ENCODE measurements around the gene FARS2.
"Not testable (repeated sequence)": the region's sequence is repeated elsewhere in the genome, so short reads cannot be mapped to it uniquely, and the experiment has no call there.

Gene FARS2

DNA sequence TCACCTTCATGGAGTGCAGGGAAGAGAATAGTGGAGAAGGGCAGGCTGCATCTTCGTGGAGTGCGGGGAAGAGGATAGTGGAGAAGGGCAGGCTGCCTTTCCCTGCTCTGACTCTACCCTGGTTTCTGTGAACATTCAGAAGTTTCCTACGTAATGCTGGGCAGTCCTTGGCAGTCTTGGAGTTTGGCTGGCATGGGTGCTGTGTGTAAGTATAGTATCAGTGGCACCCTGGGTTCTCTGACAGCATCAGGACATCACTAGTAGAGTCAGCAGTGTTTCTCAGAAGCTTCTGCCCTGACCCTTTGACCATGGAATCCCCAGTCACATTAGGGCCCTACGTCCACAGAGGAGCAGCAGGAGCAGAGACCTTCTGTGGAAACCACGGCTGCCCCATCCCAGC is 392.5 kb downstream of the FARS2 start:
- no peak for DNase-seq

- DNase-seq: no peak
Observed at GRCh38 chr6:5656226-5656625, 394.9 kb downstream of the FARS2 start.

DNA sequence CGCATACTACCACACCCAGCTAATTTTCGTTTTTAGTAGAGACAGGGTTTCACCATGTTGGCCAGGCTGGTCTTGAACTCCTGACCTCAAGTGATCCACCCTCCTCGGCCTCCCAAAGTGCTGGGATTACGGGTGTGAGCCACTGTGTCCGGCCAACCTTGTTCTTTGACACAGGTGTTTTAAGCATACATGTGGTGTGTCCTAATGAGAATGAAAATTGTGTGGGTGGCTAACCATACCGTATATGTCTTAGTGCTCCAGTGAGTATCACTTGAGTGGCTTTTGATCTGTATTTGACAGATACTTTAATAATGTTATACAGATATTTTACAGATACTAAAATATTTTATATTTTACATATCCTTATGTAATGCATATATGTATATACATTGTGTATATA is 395.4 kb downstream of the FARS2 start:
- DNase-seq: not testable (repeated sequence)

DNA sequence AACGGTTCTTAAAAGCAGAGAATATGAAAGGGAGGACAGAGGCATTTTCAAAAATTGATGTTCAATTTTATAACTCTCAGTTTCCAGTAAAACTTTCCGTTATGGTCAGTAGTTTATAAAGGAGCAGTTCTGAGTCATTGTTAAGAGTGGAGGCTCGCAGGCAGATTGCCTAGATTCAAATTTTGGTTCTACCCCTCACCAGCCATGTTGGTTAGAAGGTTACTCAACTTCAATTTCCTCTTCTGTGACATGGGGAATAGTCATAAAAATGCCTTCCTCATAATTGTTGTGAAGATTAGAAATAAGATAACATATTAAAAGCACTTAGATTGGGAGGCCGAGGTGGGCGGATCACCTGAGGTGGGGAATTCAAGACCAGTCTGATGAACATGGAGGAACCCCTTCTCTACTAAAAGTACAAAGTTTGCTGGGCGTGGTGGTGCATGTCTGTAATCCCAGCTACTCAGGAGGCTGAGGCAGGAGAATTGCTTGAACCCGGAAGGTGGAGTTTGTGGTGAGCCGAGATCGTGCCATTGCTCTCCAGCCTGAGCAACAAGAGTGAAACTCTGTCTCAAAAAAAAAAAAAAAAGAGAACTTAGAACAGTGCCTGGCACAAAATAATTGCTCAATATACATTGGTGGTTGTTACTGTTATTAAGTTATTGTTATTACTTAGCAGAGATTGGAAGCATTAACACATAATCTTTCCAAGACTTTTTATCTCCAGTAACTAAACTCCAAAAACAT is 396.5 kb downstream of the FARS2 start:
- no peak for DNase-seq

GRCh38 chr6:5659467-5659866 is 398.2 kb downstream of the FARS2 start:
- no peak for DNase-seq

DNA sequence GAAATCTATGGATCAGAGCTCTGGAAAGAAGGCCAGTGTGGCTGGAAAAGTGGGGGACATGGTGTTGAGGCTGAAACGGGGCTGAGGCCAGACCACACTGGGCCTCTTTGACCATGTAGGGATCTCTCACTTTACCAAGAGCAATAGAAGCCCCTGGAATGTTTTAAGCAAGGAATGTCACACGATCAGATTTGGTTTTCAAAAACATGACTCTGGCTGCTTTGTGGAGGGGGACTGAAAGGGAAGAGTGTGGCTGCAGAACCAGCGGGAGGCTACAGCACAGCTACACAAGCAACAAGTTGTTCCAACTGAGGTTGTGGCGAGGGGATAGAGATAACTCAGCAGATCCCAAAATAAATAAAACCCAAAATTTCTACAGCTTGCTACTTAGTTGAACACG is 399.5 kb downstream of the FARS2 start:
- DNase-seq: no peak

- DNase-seq: no peak
Observed at GRCh38 chr6:5662797-5663196, 401.5 kb downstream of the FARS2 start.

DNA sequence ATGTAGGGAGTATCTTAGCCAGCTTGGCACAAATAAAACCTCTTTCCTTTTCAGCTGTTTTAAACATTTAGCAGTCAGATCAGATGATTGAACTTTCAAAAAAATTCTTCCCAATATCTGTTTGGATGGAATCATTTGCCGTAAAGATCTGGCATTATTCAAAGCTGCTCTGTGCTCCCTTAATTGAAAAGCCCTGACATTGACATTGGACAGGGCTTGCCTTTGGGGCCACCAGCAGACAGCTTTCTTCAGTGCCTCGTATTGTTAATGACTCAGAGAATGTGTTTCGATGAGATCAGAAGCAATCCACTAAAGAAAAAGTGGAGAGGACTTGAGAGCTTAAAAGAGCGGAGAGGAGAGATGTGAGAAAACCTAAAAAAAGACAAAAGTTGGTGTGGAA is 401.9 kb downstream of the FARS2 start:
- DNase-seq: no peak

- no peak for DNase-seq
Observed at GRCh38 chr6:5663739-5664138, 402.4 kb downstream of the FARS2 start.

- DNase-seq: no peak
Observed at GRCh38 chr6:5664149-5664548, 402.8 kb downstream of the FARS2 start.

GRCh38 chr6:5665173-5665572 is 403.9 kb downstream of the FARS2 start:
- DNase-seq: peak in 1 of 2 donors; percentile 4

DNA sequence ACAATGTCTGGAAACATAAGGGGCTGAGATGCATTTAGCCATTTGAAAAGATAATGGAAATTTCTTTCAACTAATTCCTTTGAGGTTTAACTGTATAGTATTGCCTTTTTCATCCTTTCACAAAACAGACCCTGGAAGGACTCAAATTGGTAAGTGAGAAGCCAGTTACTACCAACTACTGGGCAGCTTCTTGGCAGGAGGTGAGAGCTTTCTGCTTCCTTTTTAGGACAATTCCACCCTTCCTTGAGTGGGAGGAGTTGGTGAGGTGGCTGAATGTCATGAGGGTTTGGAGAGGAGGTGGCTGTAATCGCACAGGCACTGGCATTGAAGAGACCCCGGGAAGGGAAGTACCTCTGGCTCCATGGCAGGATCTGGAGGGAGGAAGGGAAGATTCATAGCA is 404.4 kb downstream of the FARS2 start:
- no peak for DNase-seq

DNA sequence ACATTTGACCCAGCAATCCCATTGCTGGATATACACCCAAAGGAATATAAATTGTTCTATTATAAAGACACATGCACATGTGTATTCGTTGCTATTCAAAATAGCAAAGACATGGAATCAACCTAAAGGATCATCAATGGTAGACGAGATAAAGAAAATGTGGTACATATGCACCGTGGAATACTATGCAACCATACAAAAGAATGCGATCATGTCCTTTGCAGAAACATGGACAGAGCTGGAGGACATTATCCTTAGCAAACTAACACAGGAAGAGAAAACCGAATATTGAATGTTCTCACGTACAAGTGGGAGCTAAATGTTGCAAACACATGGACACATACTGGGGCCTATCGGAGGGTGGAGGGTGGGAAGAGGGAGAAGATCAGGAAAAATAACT is 405.4 kb downstream of the FARS2 start:
- DNase-seq: no peak

- DNase-seq: no peak
Observed at GRCh38 chr6:5667737-5668136, 406.4 kb downstream of the FARS2 start.

GRCh38 chr6:5670381-5670780 is 409.1 kb downstream of the FARS2 start:
- DNase-seq: no peak

DNA sequence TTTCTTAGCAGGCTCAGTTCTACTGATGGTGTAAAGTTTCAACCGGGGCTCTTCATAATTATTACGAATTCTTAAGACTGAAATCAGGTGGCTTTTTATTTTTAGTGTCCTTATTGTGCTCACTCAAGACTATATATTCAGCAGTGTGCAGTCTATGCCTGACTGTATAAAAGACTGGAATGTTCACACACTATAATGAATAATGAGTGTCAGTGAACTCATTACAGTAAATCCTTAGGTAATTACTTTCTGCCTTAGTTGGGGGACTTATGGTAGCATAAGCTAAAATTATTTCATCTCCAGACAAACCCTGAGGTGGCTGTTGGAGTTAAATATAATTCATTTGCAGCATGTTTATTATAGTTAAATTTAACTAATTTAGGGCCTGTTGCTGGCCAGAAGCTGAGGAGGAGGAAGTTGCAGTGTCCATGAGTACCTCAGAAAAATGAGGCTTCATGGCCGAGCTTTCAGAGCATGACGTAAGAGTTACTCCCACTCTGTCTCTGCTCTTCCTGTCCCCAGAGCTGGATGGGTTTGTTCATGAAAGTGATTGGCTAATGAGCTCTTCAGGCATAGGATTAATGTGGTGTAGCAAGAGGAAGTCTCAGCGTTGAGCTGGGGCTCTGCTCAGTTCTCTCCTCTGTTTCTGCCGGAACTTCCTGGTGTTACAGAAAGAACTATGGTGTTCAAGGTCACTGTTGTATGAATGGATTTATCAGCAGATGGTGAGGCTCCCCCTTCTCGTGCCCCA is 409.7 kb downstream of the FARS2 start:
- DNase-seq: no peak

DNA sequence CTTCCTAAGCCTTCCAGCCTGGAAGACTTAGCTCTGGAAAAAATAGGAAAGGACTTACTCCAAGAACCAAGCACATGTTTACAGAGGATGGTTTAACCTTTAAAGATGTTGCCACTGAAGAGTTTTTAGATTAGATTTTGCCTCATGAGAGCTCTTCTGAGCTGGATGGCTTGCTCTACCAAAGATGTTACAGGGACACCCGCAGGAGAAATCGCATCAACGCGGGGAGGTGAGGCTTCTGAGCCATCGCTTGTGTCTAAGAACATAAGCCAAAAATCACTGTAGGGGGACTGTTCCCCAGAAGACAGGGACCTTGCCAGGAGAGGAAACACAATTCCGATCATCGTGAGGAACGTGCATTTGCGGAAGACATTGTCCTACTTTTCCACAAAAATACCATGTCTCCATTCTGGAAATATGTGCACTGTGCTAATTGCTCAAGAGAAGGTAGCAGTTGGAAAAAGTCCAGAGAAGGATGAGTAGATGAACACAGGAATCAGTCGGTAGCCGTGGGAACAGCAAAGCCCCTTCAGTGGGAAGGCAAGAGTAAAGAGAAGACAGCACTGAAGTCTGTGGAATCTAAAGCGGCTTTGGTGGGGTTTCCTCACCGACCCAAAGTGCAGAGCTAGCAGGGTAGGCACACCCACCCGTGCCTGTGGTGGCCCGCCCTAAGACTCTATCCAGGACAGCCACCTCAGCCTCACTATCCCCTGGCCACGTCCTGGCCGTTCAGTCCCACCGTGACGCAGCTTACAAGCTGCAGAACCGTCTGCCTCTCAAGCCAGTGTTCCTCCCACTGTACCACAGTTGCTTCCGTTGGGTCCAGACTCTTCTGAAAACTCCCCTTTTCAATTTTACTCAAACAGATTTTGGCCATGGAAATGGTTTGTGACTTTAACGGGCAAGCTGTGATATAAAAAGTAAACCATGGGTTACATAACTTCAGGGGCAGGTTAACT is 410.6 kb downstream of the FARS2 start:
- DNase-seq: no peak

DNA sequence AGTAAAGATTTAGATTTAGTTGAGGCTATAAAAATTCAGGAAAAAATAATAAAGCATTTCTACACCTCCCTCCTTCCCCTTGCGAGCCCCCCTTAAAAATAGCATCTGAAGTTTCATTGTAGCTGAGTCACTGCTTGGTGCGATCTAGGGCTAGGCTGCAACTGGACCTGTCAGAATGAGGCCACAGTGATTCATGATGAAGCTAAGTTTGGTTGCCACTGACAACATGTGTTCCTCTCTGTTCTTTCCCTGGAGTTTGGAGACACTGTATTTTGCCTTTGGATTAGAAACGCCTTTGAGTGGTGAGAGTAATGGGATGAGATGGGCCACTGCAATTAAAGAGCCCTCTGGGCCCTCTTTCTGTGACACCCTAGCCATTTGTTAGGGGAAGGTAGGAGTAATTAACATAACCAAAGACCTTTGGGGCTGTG is 411.3 kb downstream of the FARS2 start:
- DNase-seq: no peak

GRCh38 chr6:5673019-5673790 is 411.9 kb downstream of the FARS2 start:
- no peak for DNase-seq

- no peak for DNase-seq
Observed at GRCh38 chr6:5674141-5674540, 412.8 kb downstream of the FARS2 start.

DNA sequence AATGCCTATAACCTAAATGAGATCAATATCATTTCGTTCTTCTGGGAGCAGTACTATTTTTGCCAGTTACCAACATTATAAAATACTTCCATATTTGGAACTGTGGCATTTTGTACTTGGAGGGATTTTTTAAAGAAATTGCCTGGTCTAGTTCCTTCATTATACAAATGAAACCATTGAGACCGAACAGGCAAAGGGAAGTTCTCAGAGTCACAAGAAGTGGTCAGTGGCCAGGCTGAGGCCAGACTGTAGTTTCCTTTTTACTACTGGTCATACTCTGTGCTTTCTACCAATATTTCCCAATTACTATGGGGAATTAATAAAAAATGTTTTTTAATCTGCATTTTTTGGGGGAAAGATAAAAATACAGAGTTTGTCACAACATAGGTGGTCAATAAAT is 413.4 kb downstream of the FARS2 start:
- DNase-seq: no peak

DNA sequence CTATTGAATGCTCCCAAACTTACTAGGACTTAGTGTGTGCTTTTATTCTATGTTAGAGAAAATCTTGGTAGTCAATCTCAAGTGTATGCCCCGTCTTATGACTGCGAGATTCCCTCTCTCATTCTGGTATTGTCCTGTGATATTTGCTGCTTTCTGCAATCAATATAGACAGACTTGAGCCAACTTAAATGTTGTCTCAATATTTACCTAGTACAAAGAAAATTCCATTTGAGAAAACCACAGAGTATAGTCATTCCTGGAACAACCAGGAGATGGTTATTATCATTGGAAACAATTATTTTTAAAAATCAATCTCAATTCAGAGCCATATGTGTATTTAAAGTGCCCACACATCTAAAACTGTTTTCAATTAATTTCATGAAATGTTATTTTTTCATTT is 415.4 kb downstream of the FARS2 start:
- no peak for DNase-seq

Data from stimulated activated CD4-positive, alpha-beta T cell treated with anti-CD3 and anti-CD28 coated beads, Interleukin-2, amount 100 ng/mL, for 48 hours (primary cell).